Epithelial cell of proximal tubule (primary cell): ENCODE data around the gene CST11. TPM values are rescaled to one million over a fixed set of nuclear protein-coding genes. Genes with fewer than 3 reads are reported as not detected.

Experiments
- DNase-seq: peaks from one replicate; pipeline ENCODE4 v3.0.0-alpha.2; 2011; ENCODE audit warnings: low read depth
- H3K4me3 ChIP-seq: 2 replicates; pipeline ENCODE4 v1.5.1; 2011; ENCODE audit warnings: low read depth, mild to moderate bottlenecking, low read length
- CTCF ChIP-seq: conservative IDR thresholded peaks from 2 replicates; pipeline ENCODE4 v1.5.1; 2012; ENCODE audit warnings: low read depth, mild to moderate bottlenecking, low read length
- total RNA-seq: library from RNA; depleted of rRNA; stranded (reverse); fragments of >200 nt; gene quantifications from 2 replicates; pipeline ENCODE4 v1.2.3, GENCODE V29; 2015

Gene CST11
- total RNA-seq, 1 donor from 2014 or later, result not detected

DNA sequence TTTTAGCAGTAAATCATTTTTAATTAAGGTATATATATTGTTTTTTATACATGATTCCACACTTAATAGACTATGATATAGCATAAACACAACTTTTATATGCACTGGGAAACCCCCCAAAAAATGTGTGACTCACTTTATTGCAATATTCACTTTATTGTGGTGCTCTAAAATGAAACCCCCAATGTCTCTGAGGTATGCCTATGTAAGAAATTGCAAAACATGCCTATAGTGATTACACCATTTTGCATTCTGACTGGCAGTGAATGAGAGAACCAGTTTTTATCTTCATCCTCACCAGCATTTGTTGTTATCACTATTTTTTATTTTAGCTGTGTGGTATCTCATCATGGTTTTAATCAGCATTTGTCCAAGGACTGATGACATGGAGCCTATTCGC, 8.5 kb upstream of the CST11 start:
- TF ChIP-seq CTCF, result no peak
- no peak overlapping the region for H3K4me3 ChIP-seq
- DNase-seq, result no peak

GRCh38 chr20:23459461-23460150, 6.9 kb upstream of the CST11 start:
- DNase-seq, result no peak
- H3K4me3 ChIP-seq, result no peak overlapping the region
- TF ChIP-seq CTCF, result no peak

- DNase-seq, result no peak
- TF ChIP-seq CTCF, result no peak
- H3K4me3 ChIP-seq, result no peak overlapping the region
Observed at GRCh38 chr20:23456873-23457272, 4.2 kb upstream of the CST11 start.

- no peak overlapping the region for H3K4me3 ChIP-seq
- no peak for TF ChIP-seq CTCF
- DNase-seq, result no peak
Observed at GRCh38 chr20:23456409-23456808, 3.7 kb upstream of the CST11 start.

DNA sequence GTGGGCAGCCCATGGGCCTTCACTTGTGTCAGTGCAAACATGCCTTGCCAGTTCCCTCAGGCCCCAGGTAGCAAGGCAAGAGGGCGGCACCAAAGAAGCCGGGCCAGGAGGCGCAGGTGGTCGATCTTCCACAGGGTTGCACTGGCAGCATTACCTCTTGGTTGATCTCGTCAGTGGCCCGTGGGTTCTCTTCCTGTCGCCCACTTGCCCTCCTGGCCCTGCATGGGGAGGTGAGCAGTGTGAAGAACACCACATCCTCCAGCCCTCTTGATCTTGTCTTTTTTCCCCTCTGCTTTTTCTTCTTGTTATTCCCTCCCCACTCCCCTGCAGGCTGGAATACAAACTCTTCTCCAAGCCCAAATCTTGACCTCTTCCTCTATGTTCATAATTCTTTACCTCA, 3.0 kb upstream of the CST11 start:
- TF ChIP-seq CTCF, result no peak
- DNase-seq, result no peak
- no peak overlapping the region for H3K4me3 ChIP-seq

- TF ChIP-seq CTCF, result no peak
- H3K4me3 ChIP-seq, result no peak overlapping the region
- DNase-seq, result no peak
Observed at GRCh38 chr20:23454816-23455215, 2.1 kb upstream of the CST11 start.
